K562 (cell line): ENCODE measurements around the gene SCARF1. TPM values are rescaled to one million over a fixed set of nuclear protein-coding genes. Genes with fewer than 3 reads are reported as not detected.
A peak's percentile ranks its signal among the peaks of the same experiment; 100 is the strongest.

ENCODE experiments used
- ATF7 ChIP-seq: fragments of 450-650 bp; IDR thresholded peaks from 2 replicates; pipeline ENCODE4 v1.7.1; 2014; ENCODE audit warnings: mild to moderate bottlenecking, moderate library complexity
- CC2D1A ChIP-seq: fragments of 450-650 bp; IDR thresholded peaks from 2 replicates; pipeline ENCODE4 v1.6.1; 2017; ENCODE audit warnings: mild to moderate bottlenecking
- CTBP1 ChIP-seq: fragments of 450-650 bp; IDR thresholded peaks from 2 replicates; pipeline ENCODE4 v1.6.1; 2016; ENCODE audit warnings: borderline replicate concordance
- KLF6 ChIP-seq: fragments of 250-450 bp; sonication (Bioruptor Pico); IDR thresholded peaks from 2 replicates; pipeline ENCODE4 v1.4.0; 2020; ENCODE audit warnings: mild to moderate bottlenecking, moderate library complexity, borderline replicate concordance
- MAFK ChIP-seq: IDR thresholded peaks from 2 replicates; pipeline ENCODE4 v1.6.1; 2011; ENCODE audit warnings: low read length, improper control_type of control experiment
- TAF15 ChIP-seq: fragments of 200-400 bp; formaldehyde crosslinking; IDR thresholded peaks from 2 replicates; pipeline ENCODE4 v1.6.1; 2017; ENCODE audit warnings: mild to moderate bottlenecking, low read depth, low read length, moderate library complexity
- TAL1 ChIP-seq: fragments of 450-650 bp; IDR thresholded peaks from 2 replicates; pipeline ENCODE4 v1.6.1; 2016; ENCODE audit warnings: mild to moderate bottlenecking
- TFE3 ChIP-seq: fragments of 450-650 bp; formaldehyde crosslinking; IDR thresholded peaks from 2 replicates; pipeline ENCODE4 v1.4.0; 2020; ENCODE audit warnings: mild to moderate bottlenecking, mixed read lengths
- ZBTB43 ChIP-seq: sonication (generic); formaldehyde crosslinking; IDR thresholded peaks from 2 replicates; pipeline ENCODE4 v1.8.0; 2023; ENCODE audit warnings: mild to moderate bottlenecking, missing genetic modification reagents
- ZNF232 ChIP-seq: sonication (generic); formaldehyde crosslinking; IDR thresholded peaks from 2 replicates; pipeline ENCODE4 v1.8.0; 2022; ENCODE audit warnings: mild to moderate bottlenecking, missing genetic modification reagents
- polyA plus RNA-seq, 8 experiments: library from polyadenylated mRNA; depleted of rRNA in 4 of 8; stranded (reverse) in 5 of 8; unstranded in 3 of 8; fragments of >200 nt; fragmentation: Nextera tagmentation in 2 of 8; fragmentation: Illumina TruSeq in 1 of 8; extraction: Ambion mirVana in 2 of 8; extraction: Trizol in 1 of 8; gene quantifications; 2 replicates each; pipeline versions ENCODE4 v1.2.1 to v1.2.3, GENCODE V29; 2011 to 2014; ENCODE audit warnings: inconsistent platforms in 1 of 8, missing spikeins in 1 of 8
- total RNA-seq, 7 experiments: library from RNA; depleted of rRNA in 6 of 7; stranded (reverse); fragments of >200 nt in 6 of 7; fragmentation: Illumina TruSeq in 2 of 7; extraction: Trizol in 2 of 7; gene quantifications; 2 replicates each; pipeline versions ENCODE4 v1.2.1 to v1.2.3, GENCODE V29; 2011 to 2021; ENCODE audit warnings: low replicate concordance in 1 of 7
- TF ChIP-seq, protein P1 (sequence below): fragments of 450-650 bp; IDR thresholded peaks from 2 replicates; pipeline ENCODE4 v1.6.1; 2018; ENCODE audit not compliant: partially characterized antibody
- TF ChIP-seq, protein P2 (sequence below), 2 experiments: fragments of 450-650 bp in 1 of 2; sonication (generic) in 1 of 2; formaldehyde crosslinking in 1 of 2; IDR thresholded peaks in 1 of 2; conservative IDR thresholded peaks in 1 of 2; 2 replicates each; pipeline versions ENCODE4 v1.6.1 to v1.8.1; 2016 to 2023; ENCODE audit warnings: mild to moderate bottlenecking in 2 of 2, moderate library complexity in 2 of 2, inconsistent platforms in 1 of 2, missing genetic modification reagents in 1 of 2
- TF ChIP-seq, protein P3 (sequence below): sonication (generic); formaldehyde crosslinking; IDR thresholded peaks from 2 replicates; pipeline ENCODE4 v1.8.0; 2023; ENCODE audit warnings: missing genetic modification reagents, mild to moderate bottlenecking, borderline replicate concordance

SCARF1 gene
- total and polyA plus RNA-seq, 9 of the 15 experiments (the other 6 are each of a cell fraction or from before 2014, with no cell fraction given), result 0.04 to 2.1 (median 0.63) TPM

DNA sequence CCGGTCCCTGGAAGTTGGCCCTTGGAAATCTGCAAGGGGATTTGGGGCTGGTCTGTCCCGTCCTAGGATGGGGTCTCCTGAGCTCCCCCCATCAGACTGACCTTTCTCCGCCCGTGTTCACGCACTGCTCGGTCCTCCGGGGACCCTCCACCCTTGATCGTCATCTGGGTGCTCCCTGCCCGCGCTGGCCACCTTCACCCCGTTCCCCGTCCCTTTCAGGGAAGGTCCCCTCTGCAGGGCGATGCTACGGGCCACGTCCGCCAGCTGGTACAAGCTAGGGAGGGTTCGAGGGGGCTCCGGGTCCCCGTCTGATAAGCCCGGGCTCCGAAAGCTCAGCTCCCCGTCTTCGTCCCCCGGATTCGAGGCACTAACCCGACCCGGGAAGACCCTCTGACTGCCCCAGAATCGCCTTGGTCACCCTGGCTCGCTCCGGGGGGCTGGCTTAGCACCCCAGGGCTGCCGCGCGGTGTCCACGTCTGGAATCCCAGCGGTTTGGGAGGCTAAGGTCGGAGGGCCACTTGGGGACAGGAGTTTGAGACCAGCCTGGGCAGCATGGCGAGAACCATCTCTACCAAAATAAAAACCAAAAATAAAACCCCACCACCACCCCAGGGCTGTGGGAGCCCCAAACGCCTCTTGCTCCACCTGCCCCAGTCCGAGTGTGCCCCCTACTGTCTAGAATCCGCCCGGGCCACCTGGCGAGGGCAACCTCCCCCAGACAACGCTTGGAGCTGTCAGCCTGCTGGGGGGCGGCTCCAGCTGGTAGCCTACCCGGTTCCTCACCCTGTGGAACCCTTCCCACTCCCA lies 15.8 kb downstream of the SCARF1 start (continued):
- TF ChIP-seq, protein P1, sequence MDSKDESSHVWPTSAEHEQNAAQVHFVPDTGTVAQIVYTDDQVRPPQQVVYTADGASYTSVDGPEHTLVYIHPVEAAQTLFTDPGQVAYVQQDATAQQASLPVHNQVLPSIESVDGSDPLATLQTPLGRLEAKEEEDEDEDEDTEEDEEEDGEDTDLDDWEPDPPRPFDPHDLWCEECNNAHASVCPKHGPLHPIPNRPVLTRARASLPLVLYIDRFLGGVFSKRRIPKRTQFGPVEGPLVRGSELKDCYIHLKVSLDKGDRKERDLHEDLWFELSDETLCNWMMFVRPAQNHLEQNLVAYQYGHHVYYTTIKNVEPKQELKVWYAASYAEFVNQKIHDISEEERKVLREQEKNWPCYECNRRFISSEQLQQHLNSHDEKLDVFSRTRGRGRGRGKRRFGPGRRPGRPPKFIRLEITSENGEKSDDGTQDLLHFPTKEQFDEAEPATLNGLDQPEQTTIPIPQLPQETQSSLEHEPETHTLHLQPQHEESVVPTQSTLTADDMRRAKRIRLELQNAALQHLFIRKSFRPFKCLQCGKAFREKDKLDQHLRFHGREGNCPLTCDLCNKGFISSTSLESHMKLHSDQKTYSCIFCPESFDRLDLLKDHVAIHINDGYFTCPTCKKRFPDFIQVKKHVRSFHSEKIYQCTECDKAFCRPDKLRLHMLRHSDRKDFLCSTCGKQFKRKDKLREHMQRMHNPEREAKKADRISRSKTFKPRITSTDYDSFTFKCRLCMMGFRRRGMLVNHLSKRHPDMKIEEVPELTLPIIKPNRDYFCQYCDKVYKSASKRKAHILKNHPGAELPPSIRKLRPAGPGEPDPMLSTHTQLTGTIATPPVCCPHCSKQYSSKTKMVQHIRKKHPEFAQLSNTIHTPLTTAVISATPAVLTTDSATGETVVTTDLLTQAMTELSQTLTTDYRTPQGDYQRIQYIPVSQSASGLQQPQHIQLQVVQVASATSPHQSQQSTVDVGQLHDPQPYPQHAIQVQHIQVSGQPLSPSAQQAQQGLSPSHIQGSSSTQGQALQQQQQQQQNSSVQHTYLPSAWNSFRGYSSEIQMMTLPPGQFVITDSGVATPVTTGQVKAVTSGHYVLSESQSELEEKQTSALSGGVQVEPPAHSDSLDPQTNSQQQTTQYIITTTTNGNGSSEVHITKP, result peak; percentile 9
- TF ChIP-seq ZBTB43 (CRISPR knock-in tag), result no peak
- no peak for TF ChIP-seq ZNF232 (CRISPR knock-in tag)
- TF ChIP-seq MAFK, result no peak
- TF ChIP-seq KLF6, result no peak
- peak; percentile 59; the same call in 1 of the 2 replicates for TF ChIP-seq CC2D1A
- TF ChIP-seq, protein P2, sequence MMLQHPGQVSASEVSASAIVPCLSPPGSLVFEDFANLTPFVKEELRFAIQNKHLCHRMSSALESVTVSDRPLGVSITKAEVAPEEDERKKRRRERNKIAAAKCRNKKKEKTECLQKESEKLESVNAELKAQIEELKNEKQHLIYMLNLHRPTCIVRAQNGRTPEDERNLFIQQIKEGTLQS (IDR thresholded peaks at IDR 0.05), result no peak
- TF ChIP-seq, protein P2 (CRISPR knock-in tag; conservative IDR thresholded peaks at IDR 0.05), result no peak
- TF ChIP-seq, protein P3, sequence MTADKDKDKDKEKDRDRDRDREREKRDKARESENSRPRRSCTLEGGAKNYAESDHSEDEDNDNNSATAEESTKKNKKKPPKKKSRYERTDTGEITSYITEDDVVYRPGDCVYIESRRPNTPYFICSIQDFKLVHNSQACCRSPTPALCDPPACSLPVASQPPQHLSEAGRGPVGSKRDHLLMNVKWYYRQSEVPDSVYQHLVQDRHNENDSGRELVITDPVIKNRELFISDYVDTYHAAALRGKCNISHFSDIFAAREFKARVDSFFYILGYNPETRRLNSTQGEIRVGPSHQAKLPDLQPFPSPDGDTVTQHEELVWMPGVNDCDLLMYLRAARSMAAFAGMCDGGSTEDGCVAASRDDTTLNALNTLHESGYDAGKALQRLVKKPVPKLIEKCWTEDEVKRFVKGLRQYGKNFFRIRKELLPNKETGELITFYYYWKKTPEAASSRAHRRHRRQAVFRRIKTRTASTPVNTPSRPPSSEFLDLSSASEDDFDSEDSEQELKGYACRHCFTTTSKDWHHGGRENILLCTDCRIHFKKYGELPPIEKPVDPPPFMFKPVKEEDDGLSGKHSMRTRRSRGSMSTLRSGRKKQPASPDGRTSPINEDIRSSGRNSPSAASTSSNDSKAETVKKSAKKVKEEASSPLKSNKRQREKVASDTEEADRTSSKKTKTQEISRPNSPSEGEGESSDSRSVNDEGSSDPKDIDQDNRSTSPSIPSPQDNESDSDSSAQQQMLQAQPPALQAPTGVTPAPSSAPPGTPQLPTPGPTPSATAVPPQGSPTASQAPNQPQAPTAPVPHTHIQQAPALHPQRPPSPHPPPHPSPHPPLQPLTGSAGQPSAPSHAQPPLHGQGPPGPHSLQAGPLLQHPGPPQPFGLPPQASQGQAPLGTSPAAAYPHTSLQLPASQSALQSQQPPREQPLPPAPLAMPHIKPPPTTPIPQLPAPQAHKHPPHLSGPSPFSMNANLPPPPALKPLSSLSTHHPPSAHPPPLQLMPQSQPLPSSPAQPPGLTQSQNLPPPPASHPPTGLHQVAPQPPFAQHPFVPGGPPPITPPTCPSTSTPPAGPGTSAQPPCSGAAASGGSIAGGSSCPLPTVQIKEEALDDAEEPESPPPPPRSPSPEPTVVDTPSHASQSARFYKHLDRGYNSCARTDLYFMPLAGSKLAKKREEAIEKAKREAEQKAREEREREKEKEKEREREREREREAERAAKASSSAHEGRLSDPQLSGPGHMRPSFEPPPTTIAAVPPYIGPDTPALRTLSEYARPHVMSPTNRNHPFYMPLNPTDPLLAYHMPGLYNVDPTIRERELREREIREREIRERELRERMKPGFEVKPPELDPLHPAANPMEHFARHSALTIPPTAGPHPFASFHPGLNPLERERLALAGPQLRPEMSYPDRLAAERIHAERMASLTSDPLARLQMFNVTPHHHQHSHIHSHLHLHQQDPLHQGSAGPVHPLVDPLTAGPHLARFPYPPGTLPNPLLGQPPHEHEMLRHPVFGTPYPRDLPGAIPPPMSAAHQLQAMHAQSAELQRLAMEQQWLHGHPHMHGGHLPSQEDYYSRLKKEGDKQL (CRISPR knock-in tag), result no peak
- no peak for TF ChIP-seq ATF7
- no peak for TF ChIP-seq TAF15
- no peak for TF ChIP-seq TAL1
- no peak for TF ChIP-seq CTBP1
- TF ChIP-seq TFE3 (CRISPR knock-in tag), result no peak
